Brain microvascular endothelial cell (primary cell): Measurements from ENCODE around the gene TBXA2R.

ENCODE experiments used
- DNase-seq: peaks from one replicate; pipeline ENCODE4 v3.0.0-alpha.2; 2020
- H3K27ac ChIP-seq: fragments of 250-450 bp; sonication (Bioruptor Pico); 2 replicates; pipeline ENCODE4 v1.5.1; 2020; ENCODE audit warnings: mild to moderate bottlenecking, moderate library complexity
- H3K27me3 ChIP-seq: fragments of 250-450 bp; sonication (Bioruptor Pico); replicated peaks from 2 replicates; pipeline ENCODE4 v1.5.1; 2020; ENCODE audit warnings: mild to moderate bottlenecking
- H3K36me3 ChIP-seq: fragments of 250-450 bp; sonication (Bioruptor Pico); replicated peaks from 2 replicates; pipeline ENCODE4 v1.5.1; 2020; ENCODE audit warnings: mild to moderate bottlenecking
- H3K4me3 ChIP-seq: 2 replicates; pipeline ENCODE4 v1.5.1; 2011; ENCODE audit warnings: low read depth, mild to moderate bottlenecking, control low read depth, low read length, moderate library complexity
- in situ Hi-C: cut with HindIII; loops from 2 replicates; pipeline ENCODE4 v1.10.0; 2017; ENCODE audit warnings: low sequenced_read_pairs, low pct_ligation_motif_present
- TF ChIP-seq, protein P1 (sequence below): IDR thresholded peaks from 2 replicates; pipeline ENCODE4 v1.5.1; 2011; ENCODE audit warnings: low read depth, mild to moderate bottlenecking, moderate library complexity, low read length, control low read depth, inconsistent platforms; ENCODE audit errors: missing control alignments

The TBXA2R gene

DNA sequence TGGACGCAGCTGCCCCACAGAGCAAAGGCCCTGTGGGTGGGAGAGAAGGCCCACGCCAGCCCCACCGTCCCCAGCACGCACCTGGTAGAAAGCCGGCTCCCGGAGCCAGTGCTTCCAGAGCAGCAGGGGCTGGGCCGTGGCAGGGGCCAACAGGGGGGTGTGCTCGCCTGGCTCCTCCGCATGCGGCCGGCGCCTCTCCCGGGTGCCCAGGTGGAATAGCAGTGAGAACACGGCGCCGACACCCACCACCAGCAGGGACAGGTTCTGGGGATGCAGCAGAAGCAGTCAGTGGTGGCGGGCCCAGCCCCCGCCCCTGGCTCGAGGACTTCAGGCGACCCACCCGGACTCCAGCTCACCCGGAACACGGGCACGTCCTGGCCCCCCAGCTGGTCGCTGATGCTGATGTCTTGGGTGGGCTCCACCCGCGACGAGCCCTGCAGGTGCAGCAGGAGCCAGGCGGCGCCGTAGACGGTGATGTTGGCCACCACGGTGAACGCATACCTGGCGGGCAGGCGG is 58.9 kb downstream of the TBXA2R start:
- no peak overlapping the region for H3K4me3 ChIP-seq
- H3K27me3 ChIP-seq = no peaks in the 10 kb centered on the region
- no peak overlapping the region for H3K27ac ChIP-seq
- peaks cover 66% of the 10 kb centered on the region for H3K36me3 ChIP-seq
- no peak for DNase-seq
- in situ Hi-C loops = no loop called here
- TF ChIP-seq, protein P1, sequence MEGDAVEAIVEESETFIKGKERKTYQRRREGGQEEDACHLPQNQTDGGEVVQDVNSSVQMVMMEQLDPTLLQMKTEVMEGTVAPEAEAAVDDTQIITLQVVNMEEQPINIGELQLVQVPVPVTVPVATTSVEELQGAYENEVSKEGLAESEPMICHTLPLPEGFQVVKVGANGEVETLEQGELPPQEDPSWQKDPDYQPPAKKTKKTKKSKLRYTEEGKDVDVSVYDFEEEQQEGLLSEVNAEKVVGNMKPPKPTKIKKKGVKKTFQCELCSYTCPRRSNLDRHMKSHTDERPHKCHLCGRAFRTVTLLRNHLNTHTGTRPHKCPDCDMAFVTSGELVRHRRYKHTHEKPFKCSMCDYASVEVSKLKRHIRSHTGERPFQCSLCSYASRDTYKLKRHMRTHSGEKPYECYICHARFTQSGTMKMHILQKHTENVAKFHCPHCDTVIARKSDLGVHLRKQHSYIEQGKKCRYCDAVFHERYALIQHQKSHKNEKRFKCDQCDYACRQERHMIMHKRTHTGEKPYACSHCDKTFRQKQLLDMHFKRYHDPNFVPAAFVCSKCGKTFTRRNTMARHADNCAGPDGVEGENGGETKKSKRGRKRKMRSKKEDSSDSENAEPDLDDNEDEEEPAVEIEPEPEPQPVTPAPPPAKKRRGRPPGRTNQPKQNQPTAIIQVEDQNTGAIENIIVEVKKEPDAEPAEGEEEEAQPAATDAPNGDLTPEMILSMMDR = no peak

DNA sequence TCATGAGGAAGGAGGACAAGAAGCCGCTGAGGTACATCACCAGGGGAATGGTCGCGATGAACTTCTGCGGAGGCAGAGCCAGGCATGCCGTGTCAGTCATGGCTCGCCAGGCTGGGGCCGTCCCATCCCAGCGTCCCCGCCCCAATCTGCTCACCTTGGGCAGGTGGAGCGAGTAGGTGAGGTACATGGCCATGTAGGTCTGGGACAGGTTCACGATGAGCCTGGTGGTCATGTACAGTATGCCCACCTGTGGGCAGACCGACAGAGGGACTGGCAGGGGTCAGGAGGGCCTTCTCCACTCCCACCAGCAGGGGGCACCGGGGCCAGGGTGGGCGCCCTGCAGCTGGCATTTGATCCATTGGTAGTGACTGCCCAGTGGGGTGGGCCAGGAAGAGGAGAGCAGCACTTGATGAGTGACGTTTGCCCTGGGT is 59.4 kb downstream of the TBXA2R start:
- Histone ChIP-seq H3K27me3 (no peaks in the 10 kb centered on the region), H3K36me3 (peaks cover 71% of the 10 kb centered on the region), H3K27ac (no peak overlapping the region), H3K4me3 (no peak overlapping the region)
- in situ Hi-C loops = no loop called here
- DNase-seq = no peak
- TF ChIP-seq, protein P1 = peak; percentile 80

DNA sequence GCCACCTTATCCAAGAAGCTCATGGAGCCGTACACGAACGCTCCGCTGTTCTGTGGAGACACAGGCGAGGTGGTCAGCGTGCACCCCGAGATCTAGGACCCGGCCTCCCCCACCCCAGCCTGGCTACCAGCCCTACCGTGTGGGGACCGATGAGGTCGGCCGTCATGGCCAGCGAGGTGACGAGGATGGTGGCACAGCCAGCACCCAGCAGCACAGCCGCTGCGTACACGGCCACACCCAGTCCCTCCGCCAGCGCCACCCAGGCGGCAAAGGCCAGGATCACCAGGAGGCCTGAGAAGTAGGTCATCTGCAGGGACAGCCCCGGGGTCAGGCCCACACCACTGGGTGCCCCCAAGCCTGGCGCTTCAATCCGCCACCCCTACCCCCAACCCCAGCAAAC is 60.6 kb downstream of the TBXA2R start:
- peaks cover 78% of the 10 kb centered on the region for H3K36me3 ChIP-seq

DNA sequence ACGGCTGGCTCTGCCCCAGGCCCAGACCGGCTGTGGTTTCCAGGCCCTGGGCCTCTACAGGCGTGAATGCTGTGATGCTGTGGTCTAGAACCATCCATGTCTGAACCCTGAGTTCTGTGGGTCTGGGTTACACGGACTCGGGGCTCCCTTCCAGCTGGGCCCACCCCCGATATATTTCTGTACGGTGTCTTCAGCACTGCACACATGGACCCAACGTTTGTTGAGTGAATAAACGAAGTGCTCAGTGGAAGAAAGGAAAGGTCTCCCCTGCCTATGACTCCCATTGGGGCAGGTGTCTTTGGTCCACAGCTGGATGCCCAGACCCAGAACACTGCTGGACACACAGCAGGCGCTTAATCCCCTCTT is 61.0 kb downstream of the TBXA2R start:
- in situ Hi-C loops = no loop called here
- Histone ChIP-seq H3K4me3 (no peak overlapping the region), H3K36me3 (peaks cover 73% of the 10 kb centered on the region), H3K27me3 (no peaks in the 10 kb centered on the region), H3K27ac (no peak overlapping the region)
- DNase-seq = no peak
- TF ChIP-seq, protein P1 = no peak

More for the DNA sequence above, 60.6 kb downstream of the TBXA2R start:
- in situ Hi-C loops = no loop called here
- no peak overlapping the region for H3K27ac ChIP-seq
- no peak overlapping the region for H3K4me3 ChIP-seq
- TF ChIP-seq, protein P1 = no peak
- no peaks in the 10 kb centered on the region for H3K27me3 ChIP-seq
- DNase-seq = no peak

DNA sequence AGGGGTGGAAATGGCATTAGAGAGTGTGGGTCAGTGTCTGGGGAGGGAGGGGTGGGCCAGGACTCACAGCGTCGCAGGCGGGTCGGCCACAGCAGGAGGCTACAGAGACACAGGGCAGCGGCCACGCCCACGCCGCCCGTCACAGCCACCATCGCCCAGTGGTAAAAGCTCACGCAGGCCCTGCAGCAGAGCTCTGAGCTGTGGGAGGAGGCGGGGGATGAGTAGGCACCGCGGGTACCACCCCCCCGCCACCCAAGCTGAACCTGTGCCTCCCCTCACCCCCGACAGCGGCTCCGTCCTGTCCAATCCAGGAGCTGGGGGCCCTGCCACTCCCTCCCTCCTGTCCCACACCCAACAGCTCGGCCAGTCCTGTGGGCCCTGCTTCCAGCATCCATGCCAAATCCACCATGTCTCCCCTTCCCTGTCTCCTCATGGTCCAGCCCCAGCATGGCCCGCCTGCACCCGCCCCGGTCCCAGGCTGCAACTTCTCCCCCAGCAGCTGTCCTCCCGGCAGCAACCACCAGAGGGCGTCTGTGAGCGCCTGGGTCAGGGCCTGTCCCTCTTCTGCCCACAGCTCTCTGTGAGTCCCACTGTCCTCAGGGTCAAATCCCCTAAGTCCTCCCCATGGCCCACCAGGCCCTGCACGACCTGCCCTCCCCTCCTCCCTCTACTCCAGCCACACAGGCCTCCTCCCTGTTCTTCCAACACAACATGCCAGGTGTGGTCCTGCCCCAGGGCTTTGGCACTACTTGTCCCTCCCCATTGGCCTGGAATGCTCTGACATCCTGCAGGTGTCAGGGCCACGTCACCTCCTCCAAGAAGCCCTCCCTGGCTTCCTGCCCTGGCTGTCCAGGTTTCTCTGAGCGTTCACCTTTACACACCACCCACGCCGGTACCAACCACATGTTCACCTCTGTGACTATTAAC is 61.7 kb downstream of the TBXA2R start:
- Histone ChIP-seq H3K27ac (no peak overlapping the region), H3K27me3 (no peaks in the 10 kb centered on the region), H3K36me3 (peaks cover 68% of the 10 kb centered on the region), H3K4me3 (no peak overlapping the region)
- in situ Hi-C loops = no loop called here
- DNase-seq = no peak
- TF ChIP-seq, protein P1 = peak; percentile 99
